Glutamatergic neuron (in vitro differentiated cells): ENCODE data around the gene GRIK4. TPM values are rescaled to one million over a fixed set of nuclear protein-coding genes. Genes with fewer than 3 reads are reported as not detected.

ENCODE experiments used
- DNase-seq: peaks from one replicate; pipeline ENCODE4 v3.0.0; 2022
- H3K27ac Mint-ChIP-seq: one replicate; pipeline ENCODE4 v1.8.0; 2020; ENCODE audit warnings: mild to moderate bottlenecking, mixed read lengths, inconsistent platforms; ENCODE audit not compliant: unreplicated experiment
- H3K27me3 Mint-ChIP-seq: one replicate; pipeline ENCODE4 v1.8.0; 2020; ENCODE audit warnings: mild to moderate bottlenecking, moderate library complexity, mixed read lengths, inconsistent platforms; ENCODE audit not compliant: unreplicated experiment
- H3K36me3 Mint-ChIP-seq: one replicate; pipeline ENCODE4 v1.8.0; 2020; ENCODE audit warnings: mild to moderate bottlenecking, mixed read lengths, inconsistent platforms; ENCODE audit not compliant: unreplicated experiment
- H3K4me1 Mint-ChIP-seq: one replicate; pipeline ENCODE4 v1.8.0; 2020; ENCODE audit warnings: mild to moderate bottlenecking, low read depth, mixed read lengths, inconsistent platforms; ENCODE audit not compliant: unreplicated experiment
- H3K4me3 Mint-ChIP-seq: one replicate; pipeline ENCODE4 v1.8.0; 2020; ENCODE audit warnings: mild to moderate bottlenecking, mixed read lengths, inconsistent platforms; ENCODE audit not compliant: unreplicated experiment
- H3K9me3 Mint-ChIP-seq: one replicate; pipeline ENCODE4 v1.8.0; 2020; ENCODE audit warnings: mild to moderate bottlenecking, moderate library complexity, mixed read lengths, inconsistent platforms; ENCODE audit not compliant: unreplicated experiment
- total RNA-seq: library from RNA; stranded (reverse); fragmentation: NEBNext Ultra II Directional; extraction: Animal tissue kit (Norgen Biotek cat#: 25700); gene quantifications from one replicate; pipeline ENCODE4 v1.2.1, GENCODE V29; 2021; ENCODE audit not compliant: unreplicated experiment
- TF ChIP-seq, protein P1 (sequence below): fragments of 200-600 bp; sonication (generic); IDR thresholded peaks from one replicate; pipeline ENCODE4 v1.5.0; 2021; ENCODE audit not compliant: partially characterized antibody, unreplicated experiment

Gene GRIK4
- total RNA-seq, 1 donor from 2014 or later: 3.6 TPM

DNA sequence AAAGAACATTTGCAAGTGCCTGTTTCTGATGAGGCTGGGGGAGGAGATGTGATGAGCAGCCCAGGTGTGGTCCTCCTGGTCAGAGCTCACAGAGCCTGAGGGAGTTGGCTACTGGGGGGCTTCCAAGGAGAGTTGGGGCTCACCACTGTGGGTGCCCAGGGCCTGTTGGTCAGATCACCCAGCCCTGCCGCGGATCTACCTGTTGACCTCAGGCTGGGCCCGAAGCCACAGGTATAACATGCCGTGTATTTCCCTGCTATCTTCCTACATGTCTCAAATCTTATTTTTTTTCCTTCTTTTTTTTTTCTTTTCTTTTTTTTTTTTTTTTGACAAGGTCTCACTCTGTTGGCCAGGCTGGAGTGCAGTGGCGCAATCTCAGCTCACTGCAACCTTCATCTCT lies 312.7 kb downstream of the GRIK4 start:
- Mint-ChIP-seq H3K36me3 (no peaks in the 10 kb centered on the region), H3K4me1 (no peaks in the 10 kb centered on the region), H3K4me3 (no peak overlapping the region), H3K27me3 (peaks cover 2% of the 10 kb centered on the region), H3K27ac (no peak overlapping the region), H3K9me3 (peaks cover 1% of the 10 kb centered on the region)
- TF ChIP-seq, protein P1, sequence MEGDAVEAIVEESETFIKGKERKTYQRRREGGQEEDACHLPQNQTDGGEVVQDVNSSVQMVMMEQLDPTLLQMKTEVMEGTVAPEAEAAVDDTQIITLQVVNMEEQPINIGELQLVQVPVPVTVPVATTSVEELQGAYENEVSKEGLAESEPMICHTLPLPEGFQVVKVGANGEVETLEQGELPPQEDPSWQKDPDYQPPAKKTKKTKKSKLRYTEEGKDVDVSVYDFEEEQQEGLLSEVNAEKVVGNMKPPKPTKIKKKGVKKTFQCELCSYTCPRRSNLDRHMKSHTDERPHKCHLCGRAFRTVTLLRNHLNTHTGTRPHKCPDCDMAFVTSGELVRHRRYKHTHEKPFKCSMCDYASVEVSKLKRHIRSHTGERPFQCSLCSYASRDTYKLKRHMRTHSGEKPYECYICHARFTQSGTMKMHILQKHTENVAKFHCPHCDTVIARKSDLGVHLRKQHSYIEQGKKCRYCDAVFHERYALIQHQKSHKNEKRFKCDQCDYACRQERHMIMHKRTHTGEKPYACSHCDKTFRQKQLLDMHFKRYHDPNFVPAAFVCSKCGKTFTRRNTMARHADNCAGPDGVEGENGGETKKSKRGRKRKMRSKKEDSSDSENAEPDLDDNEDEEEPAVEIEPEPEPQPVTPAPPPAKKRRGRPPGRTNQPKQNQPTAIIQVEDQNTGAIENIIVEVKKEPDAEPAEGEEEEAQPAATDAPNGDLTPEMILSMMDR: no peak
- no peak for DNase-seq

DNA sequence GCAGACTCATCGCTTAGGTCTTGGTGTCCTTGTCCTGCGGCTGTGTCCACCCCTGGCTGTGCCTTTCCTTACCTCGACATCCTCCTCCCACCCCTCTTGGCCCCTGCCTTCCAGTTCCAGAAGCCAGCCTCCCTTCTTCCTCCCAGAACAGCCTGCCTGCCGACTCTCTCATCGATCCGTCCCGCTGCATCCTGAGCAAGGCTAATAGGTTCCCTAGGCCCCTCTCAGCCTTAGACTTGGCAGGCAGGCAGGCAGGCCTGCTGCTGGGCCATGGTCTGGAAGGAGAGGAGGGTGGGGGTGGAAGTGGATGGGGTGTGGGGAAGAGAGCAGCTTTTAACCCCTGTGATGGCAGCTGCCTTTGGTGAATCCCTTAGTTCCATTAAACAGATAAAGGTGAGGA lies 315.6 kb downstream of the GRIK4 start:
- Mint-ChIP-seq H3K4me3 (no peak overlapping the region), H3K36me3 (no peaks in the 10 kb centered on the region), H3K4me1 (no peaks in the 10 kb centered on the region), H3K27ac (no peak overlapping the region), H3K9me3 (no peaks in the 10 kb centered on the region), H3K27me3 (peaks cover 2% of the 10 kb centered on the region)
- no peak for DNase-seq
- TF ChIP-seq, protein P1: no peak

DNA sequence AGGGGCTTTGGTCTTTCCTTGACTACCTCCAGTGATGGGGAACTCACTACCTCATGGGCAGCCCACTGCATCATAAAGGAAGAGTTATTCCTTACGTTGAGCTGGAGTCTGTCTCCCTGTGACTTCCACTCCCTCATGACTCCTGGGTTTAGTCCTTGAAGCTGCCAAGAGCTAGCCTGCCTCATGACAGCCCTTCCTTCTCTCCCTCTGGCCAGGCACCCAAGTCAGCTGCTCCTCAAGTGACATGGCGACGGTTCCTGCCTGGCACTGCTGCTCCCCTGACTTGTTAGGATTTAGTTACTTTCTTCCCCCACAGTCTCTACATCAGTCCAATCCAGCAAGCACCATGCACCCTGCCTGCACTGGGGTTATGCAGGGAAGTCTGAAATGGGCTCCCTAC lies 316.3 kb downstream of the GRIK4 start:
- DNase-seq: no peak
- no peaks in the 10 kb centered on the region for H3K36me3 Mint-ChIP-seq
- H3K9me3 Mint-ChIP-seq: no peaks in the 10 kb centered on the region
- TF ChIP-seq, protein P1: no peak
- H3K27ac Mint-ChIP-seq: no peak overlapping the region
- peaks cover 2% of the 10 kb centered on the region for H3K27me3 Mint-ChIP-seq
- H3K4me3 Mint-ChIP-seq: no peak overlapping the region
- H3K4me1 Mint-ChIP-seq: peaks cover 5% of the 10 kb centered on the region

DNA sequence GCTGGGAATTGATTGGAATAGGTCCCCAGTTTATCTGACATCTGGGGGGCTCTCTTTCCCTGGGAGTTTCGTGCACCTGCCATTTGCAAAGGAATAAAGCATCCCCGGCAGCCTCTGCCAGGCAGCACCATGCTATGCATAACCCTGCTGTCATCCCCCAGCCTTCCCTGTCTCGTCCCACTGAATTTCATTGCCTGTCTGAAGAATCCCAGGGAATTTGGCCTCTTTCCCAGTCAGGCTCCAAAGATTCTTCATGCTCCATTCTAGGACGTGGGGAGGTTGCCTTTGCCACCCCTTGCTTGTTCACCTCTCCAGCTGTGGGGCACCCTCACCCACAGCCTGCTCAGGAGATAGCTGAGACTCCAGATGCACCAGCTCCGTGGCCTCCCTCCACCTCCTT lies 317.3 kb downstream of the GRIK4 start:
- DNase-seq: no peak
- peaks cover 5% of the 10 kb centered on the region for H3K27me3 Mint-ChIP-seq
- no peaks in the 10 kb centered on the region for H3K9me3 Mint-ChIP-seq
- H3K4me1 Mint-ChIP-seq: peaks cover 8% of the 10 kb centered on the region
- H3K4me3 Mint-ChIP-seq: no peak overlapping the region
- H3K27ac Mint-ChIP-seq: no peak overlapping the region
- TF ChIP-seq, protein P1: no peak
- H3K36me3 Mint-ChIP-seq: no peaks in the 10 kb centered on the region

DNA sequence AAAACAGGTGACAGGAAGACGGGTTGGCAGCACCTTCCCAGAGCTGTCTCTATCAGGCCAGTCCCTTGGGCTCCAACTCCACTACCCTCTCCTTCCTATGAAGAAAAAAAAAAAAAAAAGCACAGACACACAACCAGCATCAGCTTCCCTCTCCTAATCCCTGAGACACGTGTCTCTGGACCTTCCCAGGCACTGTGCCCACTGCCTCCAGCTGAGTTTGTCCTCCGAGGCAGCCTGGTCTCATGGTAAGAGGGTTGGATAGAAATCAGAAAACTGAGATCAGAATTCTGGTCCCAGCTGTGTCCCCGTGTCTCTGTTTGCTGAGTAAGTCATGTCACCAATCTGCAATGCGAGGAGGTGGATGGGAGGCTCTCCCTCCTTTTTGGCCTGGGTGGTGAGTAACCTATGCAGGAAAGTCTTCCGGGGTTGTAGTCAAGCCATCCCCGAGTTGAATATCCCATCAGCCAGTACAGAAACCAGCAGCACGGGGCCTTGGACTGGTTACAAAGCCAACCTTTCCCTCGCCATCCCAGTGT lies 318.6 kb downstream of the GRIK4 start:
- TF ChIP-seq, protein P1: no peak
- Mint-ChIP-seq H3K4me1 (peaks cover 8% of the 10 kb centered on the region), H3K27me3 (peaks cover 5% of the 10 kb centered on the region), H3K27ac (no peak overlapping the region), H3K36me3 (no peaks in the 10 kb centered on the region), H3K4me3 (no peak overlapping the region), H3K9me3 (no peaks in the 10 kb centered on the region)
- no peak for DNase-seq
